GM12872 (cell line): ENCODE results near the gene HOXC11.

Experiments
- TF ChIP-seq, protein P1 (sequence below): IDR thresholded peaks from 3 replicates; pipeline ENCODE4 v1.5.1; 2011; ENCODE audit warnings: low read depth, mild to moderate bottlenecking, low read length, moderate library complexity; ENCODE audit not compliant: insufficient read depth

The HOXC11 gene

DNA sequence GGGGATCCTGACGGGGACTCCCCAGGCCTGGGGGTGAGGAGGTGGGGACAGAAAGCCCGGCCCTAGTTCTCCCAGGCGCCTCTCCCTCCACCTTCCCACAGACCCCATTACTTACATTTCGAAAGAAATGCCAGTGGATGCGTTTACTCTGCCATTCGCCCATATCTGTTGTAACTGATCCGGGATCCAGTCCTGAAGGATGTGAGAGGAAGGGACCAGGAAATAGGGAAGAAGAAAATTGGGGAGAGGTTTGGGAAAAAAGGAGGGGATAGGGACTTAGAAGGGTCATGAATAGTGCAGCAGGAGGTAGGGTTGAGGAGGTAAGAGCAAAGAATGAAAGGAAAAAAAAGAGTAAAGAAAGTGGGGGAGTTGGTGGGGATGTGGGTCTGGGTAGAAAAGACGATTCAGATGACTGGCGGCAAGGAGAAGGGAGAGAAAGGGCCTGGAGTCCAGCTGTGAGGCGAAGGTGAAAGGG, 17.1 kb upstream of the HOXC11 start:
- TF ChIP-seq, protein P1, sequence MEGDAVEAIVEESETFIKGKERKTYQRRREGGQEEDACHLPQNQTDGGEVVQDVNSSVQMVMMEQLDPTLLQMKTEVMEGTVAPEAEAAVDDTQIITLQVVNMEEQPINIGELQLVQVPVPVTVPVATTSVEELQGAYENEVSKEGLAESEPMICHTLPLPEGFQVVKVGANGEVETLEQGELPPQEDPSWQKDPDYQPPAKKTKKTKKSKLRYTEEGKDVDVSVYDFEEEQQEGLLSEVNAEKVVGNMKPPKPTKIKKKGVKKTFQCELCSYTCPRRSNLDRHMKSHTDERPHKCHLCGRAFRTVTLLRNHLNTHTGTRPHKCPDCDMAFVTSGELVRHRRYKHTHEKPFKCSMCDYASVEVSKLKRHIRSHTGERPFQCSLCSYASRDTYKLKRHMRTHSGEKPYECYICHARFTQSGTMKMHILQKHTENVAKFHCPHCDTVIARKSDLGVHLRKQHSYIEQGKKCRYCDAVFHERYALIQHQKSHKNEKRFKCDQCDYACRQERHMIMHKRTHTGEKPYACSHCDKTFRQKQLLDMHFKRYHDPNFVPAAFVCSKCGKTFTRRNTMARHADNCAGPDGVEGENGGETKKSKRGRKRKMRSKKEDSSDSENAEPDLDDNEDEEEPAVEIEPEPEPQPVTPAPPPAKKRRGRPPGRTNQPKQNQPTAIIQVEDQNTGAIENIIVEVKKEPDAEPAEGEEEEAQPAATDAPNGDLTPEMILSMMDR, result no peak

DNA sequence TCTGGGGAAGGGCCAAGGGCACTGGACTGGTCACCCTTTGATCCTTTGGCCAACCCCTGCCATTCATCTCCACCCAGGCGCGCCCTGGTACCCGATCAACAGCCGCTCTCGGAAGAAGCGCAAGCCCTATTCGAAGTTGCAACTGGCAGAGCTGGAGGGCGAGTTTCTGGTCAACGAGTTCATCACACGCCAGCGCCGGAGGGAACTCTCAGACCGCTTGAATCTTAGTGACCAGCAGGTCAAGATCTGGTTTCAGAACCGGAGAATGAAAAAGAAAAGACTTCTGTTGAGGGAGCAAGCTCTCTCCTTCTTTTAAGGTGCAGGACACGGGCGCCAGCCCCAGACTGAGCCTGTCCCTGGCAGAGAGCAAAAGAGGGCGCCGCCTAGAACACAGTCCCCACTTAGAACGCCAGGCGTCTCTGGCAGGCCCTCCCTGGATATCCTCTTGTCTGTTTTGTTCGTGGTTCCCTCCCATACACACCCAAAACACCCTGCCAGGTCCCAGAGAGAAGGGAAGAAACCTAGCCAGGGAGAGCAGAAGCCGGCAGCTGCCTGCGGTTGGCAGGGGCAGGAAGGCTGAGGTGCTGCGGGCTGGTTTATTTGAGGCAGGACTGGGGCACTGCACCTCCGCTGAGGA, 16.6 kb upstream of the HOXC11 start:
- TF ChIP-seq, protein P1, result no peak

- TF ChIP-seq, protein P1, result no peak
Measured at GRCh38 chr12:53956914-53957536, 15.9 kb upstream of the HOXC11 start.

DNA sequence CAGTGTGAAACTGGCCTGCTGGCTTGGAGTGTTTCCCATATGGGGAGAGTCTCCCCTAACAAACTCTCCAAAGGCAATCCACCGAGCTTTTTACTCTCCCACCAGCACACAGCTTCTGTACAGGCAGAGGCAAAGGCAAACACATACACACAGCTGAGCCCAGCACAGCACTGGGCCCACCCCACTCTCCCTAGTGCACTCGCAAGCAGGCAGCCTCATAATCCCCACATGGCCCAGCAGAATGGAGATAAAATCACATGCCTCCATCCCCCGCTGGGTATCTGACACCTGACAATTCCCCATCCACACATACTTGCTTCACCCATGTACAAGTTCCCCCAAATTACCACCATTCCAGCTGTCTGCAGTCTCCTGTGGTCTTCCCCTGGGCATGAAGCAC, 14.8 kb upstream of the HOXC11 start:
- TF ChIP-seq, protein P1, result no peak

DNA sequence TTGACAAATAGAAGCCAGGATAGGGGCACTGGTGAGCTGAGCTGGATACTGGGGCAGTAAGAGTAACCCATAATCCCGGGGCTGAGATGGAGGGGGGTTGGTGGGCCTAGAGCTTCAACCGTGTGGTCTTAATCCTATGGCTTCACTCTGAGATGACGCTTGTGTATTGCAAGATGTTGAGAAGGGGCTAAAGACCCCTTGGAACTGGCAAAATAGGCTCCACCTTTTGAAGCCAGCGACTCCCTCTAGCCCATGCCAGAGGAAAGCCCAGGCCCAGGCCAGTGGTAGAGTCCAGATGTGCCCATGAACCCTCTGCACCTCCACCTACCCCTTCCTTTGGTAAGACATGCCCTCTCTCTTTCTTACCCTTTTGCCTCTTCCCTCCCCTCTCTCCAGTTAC, 13.6 kb upstream of the HOXC11 start:
- TF ChIP-seq, protein P1, result no peak

DNA sequence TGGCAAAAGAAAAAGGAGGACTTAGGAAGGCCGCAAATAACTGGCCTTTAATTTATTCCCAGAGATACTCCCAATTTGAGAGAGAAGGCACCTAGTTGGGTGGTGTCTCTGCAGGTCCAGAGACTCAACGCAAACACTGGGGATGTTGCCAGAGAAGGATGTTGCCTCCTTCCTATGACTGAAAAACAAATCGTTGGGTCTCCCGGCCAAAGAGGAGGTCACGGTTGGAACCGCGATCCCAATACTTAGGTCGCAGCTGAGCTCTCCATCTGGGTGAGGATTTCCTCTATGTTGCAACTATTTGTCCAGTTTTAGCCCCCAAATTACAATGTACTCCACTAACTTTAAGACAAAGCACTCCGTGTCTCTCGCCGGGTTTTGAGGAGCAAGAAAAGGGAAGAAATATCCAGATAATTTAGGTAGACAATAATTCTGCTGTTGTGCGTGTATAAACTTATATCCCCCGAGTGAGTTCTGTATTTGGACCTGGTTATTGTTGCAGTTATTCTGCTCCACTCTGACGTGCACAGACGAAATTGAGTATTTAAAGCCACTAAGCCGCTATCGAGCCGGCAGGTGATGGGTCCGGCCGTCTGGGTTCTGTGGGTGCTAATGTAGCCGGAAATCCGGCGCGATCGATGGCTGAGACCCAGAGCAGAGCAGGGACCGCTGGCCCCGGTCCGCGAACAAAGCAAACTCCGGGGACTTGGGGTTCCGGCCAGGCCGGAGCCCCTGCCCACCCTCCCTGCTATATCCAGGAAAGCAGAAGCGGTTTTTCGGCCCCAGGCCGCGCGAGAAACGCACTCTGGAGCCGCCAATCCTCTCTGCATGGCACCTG, 12.5 kb upstream of the HOXC11 start:
- TF ChIP-seq, protein P1, result no peak

- TF ChIP-seq, protein P1, result no peak
Measured at GRCh38 chr12:53961025-53961761, 11.7 kb upstream of the HOXC11 start.
